GM19351 (cell line): ENCODE data around the gene FOXL1.

ENCODE experiments used
- ATAC-seq: cut with Tn5 transposase; IDR thresholded peaks from one replicate; pipeline ENCODE4 v1.9.1; 2021; ENCODE audit warnings: mild to moderate bottlenecking, moderate library complexity; ENCODE audit not compliant: unreplicated experiment

Gene FOXL1

DNA sequence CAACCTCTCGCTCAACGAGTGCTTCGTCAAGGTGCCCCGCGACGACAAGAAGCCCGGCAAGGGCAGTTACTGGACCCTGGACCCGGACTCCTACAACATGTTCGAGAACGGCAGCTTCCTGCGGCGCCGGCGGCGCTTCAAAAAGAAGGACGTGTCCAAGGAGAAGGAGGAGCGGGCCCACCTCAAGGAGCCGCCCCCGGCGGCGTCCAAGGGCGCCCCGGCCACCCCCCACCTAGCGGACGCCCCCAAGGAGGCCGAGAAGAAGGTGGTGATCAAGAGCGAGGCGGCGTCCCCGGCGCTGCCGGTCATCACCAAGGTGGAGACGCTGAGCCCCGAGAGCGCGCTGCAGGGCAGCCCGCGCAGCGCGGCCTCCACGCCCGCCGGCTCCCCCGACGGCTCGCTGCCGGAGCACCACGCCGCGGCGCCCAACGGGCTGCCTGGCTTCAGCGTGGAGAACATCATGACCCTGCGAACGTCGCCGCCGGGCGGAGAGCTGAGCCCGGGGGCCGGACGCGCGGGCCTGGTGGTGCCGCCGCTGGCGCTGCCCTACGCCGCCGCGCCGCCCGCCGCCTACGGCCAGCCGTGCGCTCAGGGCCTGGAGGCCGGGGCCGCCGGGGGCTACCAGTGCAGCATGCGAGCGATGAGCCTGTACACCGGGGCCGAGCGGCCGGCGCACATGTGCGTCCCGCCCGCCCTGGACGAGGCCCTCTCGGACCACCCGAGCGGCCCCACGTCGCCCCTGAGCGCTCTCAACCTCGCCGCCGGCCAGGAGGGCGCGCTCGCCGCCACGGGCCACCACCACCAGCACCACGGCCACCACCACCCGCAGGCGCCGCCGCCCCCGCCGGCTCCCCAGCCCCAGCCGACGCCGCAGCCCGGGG lies 10.4 kb upstream of the FOXL1 start:
- no peak for ATAC-seq

- ATAC-seq, result no peak
These were observed 9.4 kb upstream of the FOXL1 start for GRCh38 chr16:86568677-86569623.

DNA sequence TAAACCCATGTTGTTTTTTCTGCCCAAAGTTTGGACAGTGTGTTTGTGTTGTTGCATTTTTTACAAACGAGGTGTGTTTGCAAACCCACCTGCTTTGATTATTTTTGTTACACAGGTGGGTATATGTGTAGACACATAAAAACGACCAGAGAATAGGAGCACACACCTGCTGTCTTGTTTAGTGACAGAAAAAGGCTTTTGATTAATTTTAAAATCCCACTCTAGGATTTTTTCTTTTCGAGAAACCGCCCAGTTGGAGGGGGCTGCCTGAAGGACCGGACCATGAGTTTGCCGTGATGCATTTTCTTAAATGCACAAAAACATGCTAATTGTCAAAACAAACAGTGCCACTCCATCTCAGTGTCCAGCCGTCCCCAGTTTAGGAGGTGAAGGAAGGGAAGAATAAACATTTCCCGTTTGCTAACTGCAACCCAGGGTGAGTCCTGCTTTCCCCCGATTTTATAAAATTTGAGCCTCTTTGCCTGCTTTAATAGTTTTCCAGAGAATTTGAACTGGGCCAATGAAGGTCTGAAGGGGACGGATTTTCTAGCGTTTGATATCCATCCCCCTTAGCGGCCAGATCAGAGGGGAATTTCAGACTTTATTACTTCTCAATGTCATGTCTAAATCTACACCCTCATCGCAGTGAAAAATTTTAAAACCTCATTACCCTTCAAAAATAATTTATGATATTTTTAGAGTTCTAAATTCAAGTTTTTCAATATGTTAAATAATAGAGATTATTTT lies 8.5 kb upstream of the FOXL1 start:
- no peak for ATAC-seq

DNA sequence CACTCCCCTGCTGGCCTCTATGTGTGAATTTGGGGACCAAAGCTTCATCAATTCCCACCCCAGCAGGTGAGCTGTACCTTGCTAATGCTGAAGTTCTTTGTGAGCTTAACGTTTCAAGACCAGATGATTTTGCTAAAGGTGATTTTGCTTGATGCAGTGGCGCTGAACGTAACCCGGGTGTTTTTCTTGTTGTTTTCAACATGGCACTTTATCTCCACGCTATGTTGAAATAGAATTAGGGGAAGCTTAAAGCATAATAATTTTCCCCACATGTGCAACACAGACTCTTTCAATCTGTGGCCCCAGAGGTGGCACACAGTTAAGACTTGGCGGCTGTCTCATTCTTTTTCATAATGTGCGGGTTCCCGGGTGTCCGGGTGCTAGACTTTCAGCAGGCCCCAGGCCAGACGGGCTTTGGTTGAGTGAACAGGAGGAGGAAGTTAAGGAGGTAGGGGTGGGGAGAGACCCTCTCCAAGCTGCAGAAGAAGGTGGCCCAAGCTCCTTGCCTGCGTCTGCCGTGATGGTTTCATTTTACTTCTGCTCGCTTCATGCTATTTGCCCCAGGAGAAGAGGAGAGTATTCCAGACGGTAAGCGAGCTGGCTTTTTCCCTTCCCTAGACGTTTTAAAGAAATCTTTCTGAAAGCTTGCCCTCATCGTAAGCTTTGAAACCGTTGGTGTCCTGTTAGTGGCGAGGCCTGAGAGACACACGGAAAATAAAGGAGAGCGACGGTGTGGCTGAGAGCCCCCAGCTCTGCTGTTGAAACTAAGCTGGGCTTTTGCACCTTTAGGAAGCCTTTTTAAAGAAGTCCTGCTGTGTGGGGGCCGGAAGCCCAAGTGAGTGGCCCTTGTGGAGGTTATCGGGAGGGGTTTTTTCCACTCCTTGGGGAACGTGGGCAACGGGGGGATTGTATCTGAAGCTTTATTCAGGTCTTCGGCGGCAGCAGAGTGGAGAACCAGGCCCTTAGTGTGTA lies 7.5 kb upstream of the FOXL1 start:
- ATAC-seq, result no peak

DNA sequence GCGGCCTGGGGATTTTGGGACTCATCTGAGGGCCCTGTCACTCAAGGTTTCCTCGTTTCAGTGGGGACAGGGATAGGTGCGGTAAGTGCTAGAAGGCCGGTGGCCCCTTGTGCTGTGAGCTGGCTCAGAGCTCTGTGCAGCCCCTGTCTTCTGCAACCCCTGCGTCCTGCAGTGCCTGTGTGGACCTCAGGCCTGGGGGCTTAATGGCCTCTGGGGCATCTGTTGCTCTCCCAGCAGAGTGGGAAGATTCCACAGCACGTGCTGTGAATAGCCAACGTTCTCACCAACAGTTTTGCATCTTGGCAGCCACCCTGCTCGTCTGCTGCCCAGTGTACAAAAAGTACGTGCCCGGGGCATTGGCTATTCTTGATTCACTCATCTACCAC lies 6.8 kb upstream of the FOXL1 start:
- ATAC-seq, result no peak

DNA sequence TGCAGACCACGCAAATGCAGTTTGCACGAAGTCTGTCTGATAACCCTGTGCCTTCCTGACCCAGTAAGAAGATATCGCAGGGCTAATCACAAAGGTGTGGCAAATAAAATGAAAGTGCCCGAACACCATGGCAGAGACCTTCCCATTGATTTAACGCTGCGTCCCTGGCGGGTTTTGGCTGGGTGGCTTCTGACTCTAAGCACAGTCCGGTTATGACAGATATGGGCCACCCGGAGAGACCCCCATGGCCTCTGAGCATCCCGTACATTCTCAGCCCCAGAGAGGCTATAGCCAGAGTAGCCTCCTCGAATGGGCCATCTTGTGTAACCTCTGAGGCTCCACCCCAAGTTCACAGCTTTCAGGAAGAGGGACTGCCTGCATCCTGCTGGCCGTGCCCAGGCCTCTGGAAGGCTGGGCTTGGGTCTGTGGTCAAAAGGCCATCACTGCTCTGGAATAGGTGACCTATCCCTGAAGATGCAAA lies 6.3 kb upstream of the FOXL1 start:
- no peak for ATAC-seq

DNA sequence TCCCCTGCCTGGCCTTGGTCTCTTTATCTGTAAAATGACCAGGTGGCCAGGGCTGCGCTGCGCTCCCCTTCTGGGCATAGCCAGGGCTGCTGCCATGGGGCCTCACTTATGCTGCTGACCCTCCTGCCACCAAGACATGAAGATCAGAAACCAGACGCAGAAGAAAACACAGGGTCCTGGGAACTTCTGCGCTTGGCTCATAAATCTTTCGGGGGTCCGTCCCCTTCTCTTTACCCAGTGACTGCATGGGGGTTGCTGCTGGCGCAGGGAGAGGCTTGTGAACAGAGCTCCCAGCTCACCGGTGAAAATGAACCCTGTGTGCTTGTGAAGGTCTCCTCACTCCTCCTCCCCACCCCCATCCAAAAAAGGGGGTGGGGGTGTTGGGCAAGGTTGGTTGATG lies 5.7 kb upstream of the FOXL1 start:
- ATAC-seq, result no peak

DNA sequence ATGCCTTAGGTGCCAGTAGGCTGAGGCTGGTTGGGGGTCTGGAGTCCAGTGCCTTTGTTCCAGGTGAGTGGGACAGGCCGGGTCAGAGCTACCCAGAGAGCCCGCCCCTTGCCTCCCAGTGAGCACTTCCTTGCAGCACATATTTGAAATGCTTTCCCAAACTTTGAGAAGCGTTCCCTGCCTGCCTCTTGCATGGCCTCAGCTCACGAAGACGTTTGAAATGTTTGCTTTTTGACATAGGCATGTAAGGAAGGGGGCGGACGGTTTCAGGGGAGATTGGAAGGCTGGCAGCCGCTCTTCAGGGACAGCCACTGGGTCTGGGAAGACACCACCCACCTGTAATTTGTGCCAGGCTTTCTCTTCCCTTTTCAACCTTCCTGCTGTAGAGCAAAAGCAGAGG lies 5.1 kb upstream of the FOXL1 start:
- ATAC-seq, result no peak

DNA sequence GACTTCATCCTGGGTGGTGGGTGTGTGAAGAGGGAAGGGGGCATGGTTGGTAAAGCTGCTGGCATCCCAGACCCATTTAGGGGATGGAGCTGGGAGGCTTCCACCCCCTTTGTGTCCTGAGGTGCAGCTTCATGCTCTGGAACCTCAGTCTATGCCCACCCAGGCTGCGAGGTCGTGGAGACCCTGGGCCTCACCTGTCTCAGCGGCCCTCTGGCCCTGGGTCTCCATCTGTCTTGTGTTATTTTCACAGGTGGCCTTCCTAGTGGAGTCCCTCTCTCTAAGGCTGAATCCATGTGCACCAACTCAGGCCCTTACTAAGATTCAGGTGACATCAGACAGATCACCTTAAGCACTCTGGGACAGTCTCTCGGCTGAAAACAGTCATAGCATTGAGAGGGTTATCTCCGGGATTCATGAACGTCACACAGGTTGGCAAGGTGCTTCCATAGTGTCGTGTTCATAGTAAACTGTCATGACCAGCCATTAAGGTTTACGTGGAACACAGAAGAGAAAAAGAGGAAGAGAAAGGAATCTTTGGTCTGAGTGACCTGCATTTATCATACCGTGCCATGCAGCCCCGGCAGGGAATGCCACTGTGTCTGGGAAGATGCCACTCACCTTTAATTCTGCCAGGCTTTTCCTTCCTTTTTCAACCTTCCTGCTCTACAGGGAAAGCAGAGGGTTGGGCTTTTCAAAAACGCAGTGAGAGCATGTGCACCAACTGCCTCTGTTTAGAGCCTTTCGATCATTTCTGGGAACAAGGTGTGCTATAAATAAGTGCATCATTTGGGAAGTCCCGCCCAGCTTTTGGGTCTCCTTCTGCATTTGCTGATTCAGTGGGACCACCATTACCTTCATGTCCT lies 4.5 kb upstream of the FOXL1 start:
- ATAC-seq, result no peak

DNA sequence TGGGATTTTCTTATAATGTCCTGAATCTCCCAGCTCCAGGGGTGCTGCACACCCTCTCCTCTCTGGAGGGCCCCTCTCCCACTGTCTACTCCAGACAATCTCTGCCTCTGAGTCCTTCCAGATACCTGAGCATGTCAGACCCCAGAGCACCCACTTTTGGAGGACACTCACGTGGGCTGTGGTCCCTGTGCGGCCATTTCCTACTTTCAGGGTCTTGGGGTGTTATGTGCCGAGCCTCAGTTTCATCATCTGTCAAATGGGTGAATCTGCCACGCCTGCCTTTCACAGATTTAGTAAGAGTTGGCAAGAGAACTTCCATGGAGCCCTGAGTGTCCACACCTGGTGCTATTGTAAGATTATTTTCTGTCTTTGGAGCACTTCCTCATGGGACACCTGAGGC lies 3.7 kb upstream of the FOXL1 start:
- ATAC-seq, result no peak

DNA sequence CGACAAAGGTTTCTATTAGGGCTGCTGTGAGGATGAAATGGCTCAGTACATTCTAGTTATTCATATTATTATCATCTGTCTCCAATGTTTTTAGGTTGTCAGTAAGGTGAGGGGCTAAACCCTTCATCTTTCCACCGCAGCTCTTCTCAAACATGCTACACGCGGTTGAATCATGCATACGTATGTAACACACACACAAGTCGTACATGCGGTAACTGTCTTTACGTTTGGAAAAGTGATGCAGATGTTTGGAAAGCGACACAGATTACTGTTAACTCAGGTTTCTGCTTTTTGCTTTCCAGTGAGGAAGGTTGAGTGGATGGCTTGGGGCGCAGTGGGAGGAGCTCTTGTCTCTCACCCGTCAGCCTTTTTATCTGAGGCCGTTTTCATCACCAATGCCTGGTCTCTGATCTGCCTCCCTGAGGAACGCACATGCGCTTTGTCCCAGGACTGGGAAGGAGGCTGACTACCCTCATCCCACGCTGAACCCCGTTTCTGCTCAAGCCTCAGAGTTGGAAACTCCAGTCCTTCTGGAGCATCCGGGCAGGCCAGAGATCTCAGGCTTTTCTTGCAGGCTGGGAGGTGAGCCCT lies 3.2 kb upstream of the FOXL1 start:
- ATAC-seq, result no peak

GRCh38 chr16:86575754-86576557 lies 2.4 kb upstream of the FOXL1 start:
- ATAC-seq, result no peak

GRCh38 chr16:86576591-86577313 lies 1.6 kb upstream of the FOXL1 start:
- ATAC-seq, result no peak

DNA sequence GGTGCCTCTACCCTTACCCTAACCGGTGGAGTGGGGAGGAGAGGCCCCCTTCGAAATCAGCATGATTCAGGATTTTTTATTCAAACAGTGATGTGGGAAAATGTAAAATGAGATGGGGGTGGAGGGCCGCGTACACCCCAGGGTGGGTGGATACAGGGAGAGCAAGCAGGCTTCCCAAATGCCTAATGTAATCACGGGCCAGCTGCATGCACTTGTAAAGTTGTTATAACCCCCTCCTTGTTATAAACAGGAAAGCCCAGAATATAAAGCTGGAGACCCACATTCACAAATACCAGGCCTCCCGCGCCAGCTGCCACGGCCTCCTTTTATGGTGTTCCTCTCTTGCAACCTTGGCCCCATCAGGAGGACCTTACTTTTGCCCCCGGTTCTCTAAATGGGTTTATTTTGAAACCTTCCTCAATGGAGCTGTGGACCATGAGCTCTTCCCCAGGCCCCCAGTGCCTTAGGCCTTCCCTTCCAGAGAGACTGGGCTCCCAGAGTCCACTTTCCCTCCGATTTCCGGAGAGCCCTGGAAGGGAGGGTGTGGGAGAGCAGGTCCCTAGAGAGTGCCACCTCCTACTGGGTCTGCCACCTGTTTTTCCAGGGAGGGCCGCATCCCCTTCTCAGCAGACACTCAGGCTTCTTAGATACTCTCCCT lies 906 bp upstream of the FOXL1 start:
- ATAC-seq, result no peak

DNA sequence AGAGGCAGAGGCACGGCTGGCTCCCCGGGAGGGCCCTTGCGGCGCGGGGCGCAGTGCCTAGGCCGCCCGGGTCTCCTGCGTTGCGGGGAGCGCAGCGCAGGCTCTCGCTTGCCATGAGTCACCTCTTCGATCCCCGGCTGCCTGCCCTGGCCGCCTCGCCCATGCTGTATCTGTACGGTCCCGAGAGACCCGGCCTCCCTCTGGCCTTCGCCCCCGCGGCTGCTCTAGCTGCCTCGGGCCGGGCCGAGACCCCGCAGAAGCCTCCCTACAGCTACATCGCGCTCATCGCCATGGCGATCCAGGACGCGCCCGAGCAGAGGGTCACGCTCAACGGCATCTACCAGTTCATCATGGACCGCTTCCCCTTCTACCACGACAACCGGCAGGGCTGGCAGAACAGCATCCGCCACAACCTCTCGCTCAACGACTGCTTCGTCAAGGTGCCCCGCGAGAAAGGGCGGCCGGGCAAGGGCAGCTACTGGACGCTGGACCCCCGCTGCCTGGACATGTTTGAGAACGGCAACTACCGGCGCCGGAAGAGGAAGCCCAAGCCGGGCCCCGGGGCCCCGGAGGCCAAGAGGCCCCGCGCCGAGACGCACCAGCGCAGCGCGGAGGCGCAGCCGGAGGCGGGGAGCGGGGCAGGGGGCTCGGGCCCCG lies 390 bp downstream of the FOXL1 start:
- no peak for ATAC-seq
